ENCODE measurements around the gene PUS1.
"Not testable (repeated sequence)": the region's sequence is repeated elsewhere in the genome, so short reads cannot be mapped to it uniquely, and the experiment has no call there.

PUS1 gene

GRCh38 chr12:131960590-131961325 lies 31.7 kb downstream of the PUS1 start:
- not testable (repeated sequence) for DNase-seq (ENCODE audit: low read depth)

- DNase-seq (ENCODE audit: low read depth): not testable (repeated sequence)
Measured at GRCh38 chr12:131961328-131961727, 32.3 kb downstream of the PUS1 start.

- DNase-seq (ENCODE audit: low read depth): no peak
Measured at GRCh38 chr12:131962069-131962468, 33.0 kb downstream of the PUS1 start.

GRCh38 chr12:131963381-131963780 lies 34.3 kb downstream of the PUS1 start:
- DNase-seq (ENCODE audit: low read depth): no peak

- DNase-seq (ENCODE audit: low read depth): no peak
Measured at GRCh38 chr12:131965073-131965472, 36.0 kb downstream of the PUS1 start.

GRCh38 chr12:131971226-131971625 lies 42.1 kb downstream of the PUS1 start:
- no peak for DNase-seq (ENCODE audit: low read depth)

GRCh38 chr12:131975228-131975627 lies 46.2 kb downstream of the PUS1 start:
- no peak for DNase-seq (ENCODE audit: low read depth)

GRCh38 chr12:131979606-131980005 lies 50.5 kb downstream of the PUS1 start:
- DNase-seq (ENCODE audit: low read depth): no peak

GRCh38 chr12:131980263-131980662 lies 51.2 kb downstream of the PUS1 start:
- DNase-seq (ENCODE audit: low read depth): no peak

GRCh38 chr12:131981388-131981787 lies 52.3 kb downstream of the PUS1 start:
- no peak for DNase-seq (ENCODE audit: low read depth)

GRCh38 chr12:131982041-131982440 lies 53.0 kb downstream of the PUS1 start:
- no peak for DNase-seq (ENCODE audit: low read depth)

- DNase-seq (ENCODE audit: low read depth): no peak
Measured at GRCh38 chr12:131983026-131983425, 54.0 kb downstream of the PUS1 start.

GRCh38 chr12:131983554-131983953 lies 54.5 kb downstream of the PUS1 start:
- DNase-seq (ENCODE audit: low read depth): no peak

GRCh38 chr12:131984334-131984733 lies 55.3 kb downstream of the PUS1 start:
- DNase-seq (ENCODE audit: low read depth): no peak

- not testable (repeated sequence) for DNase-seq (ENCODE audit: low read depth)
Measured at GRCh38 chr12:131985510-131985875, 56.4 kb downstream of the PUS1 start.

- DNase-seq (ENCODE audit: low read depth): no peak
Measured at GRCh38 chr12:131986361-131986760, 57.3 kb downstream of the PUS1 start.

GRCh38 chr12:131986910-131987309 lies 57.8 kb downstream of the PUS1 start:
- DNase-seq (ENCODE audit: low read depth): no peak

- no peak for DNase-seq (ENCODE audit: low read depth)
Measured at GRCh38 chr12:131987552-131987951, 58.5 kb downstream of the PUS1 start.

GRCh38 chr12:131988054-131988796 lies 59.1 kb downstream of the PUS1 start:
- DNase-seq (ENCODE audit: low read depth): no peak

- DNase-seq (ENCODE audit: low read depth): no peak
Measured at GRCh38 chr12:131989021-131989420, 59.9 kb downstream of the PUS1 start.

GRCh38 chr12:131990066-131990979 lies 61.2 kb downstream of the PUS1 start:
- no peak for DNase-seq (ENCODE audit: low read depth)

GRCh38 chr12:131990980-131991305 lies 61.9 kb downstream of the PUS1 start:
- no peak for DNase-seq (ENCODE audit: low read depth)

Data from stimulated activated CD8-positive, alpha-beta memory T cell treated with anti-CD3 and anti-CD28 coated beads, Interleukin-15, amount 100 ng/mL, for 24 hours (primary cell).